Sigmoid colon (tissue), 7 donors: ENCODE data around the gene HCRT. TPM values are rescaled to one million over a fixed set of nuclear protein-coding genes. Genes with fewer than 3 reads are reported as not detected.

ENCODE experiments used
- DNase-seq: peaks from one replicate; pipeline ENCODE4 v3.0.0-alpha.2; 2019
- H3K27ac ChIP-seq, 4 donors: fragments of 200-600 bp; sonication (generic); one replicate each; pipeline ENCODE4 v1.5.1; 2016 to 2019; ENCODE audit warnings: mild to moderate bottlenecking in 1 of 4
- H3K27me3 ChIP-seq, 3 donors: fragments of 200-600 bp; sonication (generic); one replicate each; pipeline ENCODE4 v1.5.1; 2019; ENCODE audit warnings: mild to moderate bottlenecking in 1 of 3
- H3K36me3 ChIP-seq, 4 donors: fragments of 200-600 bp; sonication (generic); one replicate each; pipeline ENCODE4 v1.5.1; 2016 to 2019
- H3K4me1 ChIP-seq, 4 donors: fragments of 200-600 bp; sonication (generic); one replicate each; pipeline ENCODE4 v1.5.1; 2017 to 2019
- H3K4me3 ChIP-seq, 4 donors: fragments of 200-600 bp; sonication (generic); one replicate each; pipeline ENCODE4 v1.5.1; 2017 to 2019; ENCODE audit warnings: mild to moderate bottlenecking in 2 of 4, moderate library complexity in 1 of 4
- H3K9me3 ChIP-seq, 4 donors: fragments of 200-600 bp in 3 of 4; sonication (generic) in 3 of 4; one replicate each; pipeline versions ENCODE4 v1.5.1 to v1.6.1; 2013 to 2019
- CTCF ChIP-seq, 4 experiments: fragments of 450-650 bp in 3 of 4; fragments of 200-600 bp in 1 of 4; IDR thresholded peaks; one replicate each; pipeline ENCODE4 v1.5.1; 2016 to 2019; ENCODE audit warnings: antibody characterized with exemption in 4 of 4, mild to moderate bottlenecking in 3 of 4, moderate library complexity in 2 of 4
- EP300 ChIP-seq, 4 donors: sonication (generic); formaldehyde crosslinking; IDR thresholded peaks; one replicate each; pipeline ENCODE4 v1.6.1; 2017; ENCODE audit warnings: antibody characterized with exemption in 4 of 4
- POLR2A ChIP-seq, 2 donors: fragments of 450-650 bp; IDR thresholded peaks; one replicate each; pipeline ENCODE4 v1.6.1; 2016; ENCODE audit warnings: antibody characterized with exemption in 2 of 2, mild to moderate bottlenecking in 2 of 2, moderate library complexity in 2 of 2
- POLR2AphosphoS5 ChIP-seq, 4 donors: sonication (generic); formaldehyde crosslinking; IDR thresholded peaks; one replicate each; pipeline ENCODE4 v1.6.1; 2017; ENCODE audit warnings: antibody characterized with exemption in 4 of 4
- WGBS, 2 donors: extraction: QIAGEN DNeasy Blood & Tissue Kit; methylation state at CpG; one replicate each; pipeline ENCODE4 v1.1.7; 2013; 5-methylcytosine and 5-hydroxymethylcytosine counted together
- intact Hi-C: fragments of 100-400 bp; cut with DNase I; formaldehyde crosslinking; loops from one replicate; pipeline ENCODE4 v1.15.1; 2023
- polyA plus RNA-seq, 3 donors: library from polyadenylated mRNA; stranded (reverse); fragments of 200-250 nt; gene quantifications; one replicate each; pipeline ENCODE4 v1.2.3, GENCODE V29; 2013
- total RNA-seq, 4 donors: library from RNA; depleted of rRNA; stranded (reverse); fragments of >200 nt; gene quantifications; one replicate each; pipeline ENCODE4 v1.1.0, GENCODE V29; 2016
- donor health status: healthy with polysubstance abuse.
- donor health status: Bipolar disorder and iron deficiency.
- donor health status: healthy.

Gene HCRT
- total and polyA plus RNA-seq, 7 donors, result not detected

GRCh38 chr17:42202696-42203095 is 17.4 kb upstream of the HCRT start:
- no peak overlapping the region for H3K27ac ChIP-seq
- WGBS, 2 donors, result 97 to 98% methylated on average over 5 of the region's 5 CpGs
- H3K9me3 ChIP-seq, result no peaks in the 10 kb centered on the region
- TF ChIP-seq EP300 (IDR thresholded peaks at IDR 0.05) (no peak), CTCF (IDR thresholded peaks at IDR 0.05) (no peak), POLR2A (IDR thresholded peaks at IDR 0.05) (no peak), POLR2AphosphoS5 (IDR thresholded peaks at IDR 0.05) (no peak)
- intact Hi-C loops, result no loop called here
- H3K27me3 ChIP-seq, result no peaks in the 10 kb centered on the region
- no peak for DNase-seq
- peaks cover 4 to 93% (median 50%) of the 10 kb centered on the region in 4 donors for H3K36me3 ChIP-seq
- no peak overlapping the region for H3K4me3 ChIP-seq
- no peaks in the 10 kb centered on the region for H3K4me1 ChIP-seq

GRCh38 chr17:42202159-42202558 is 16.9 kb upstream of the HCRT start:
- Histone ChIP-seq H3K36me3 (peaks cover 4 to 88% (median 46%) of the 10 kb centered on the region in 4 donors), H3K9me3 (no peaks in the 10 kb centered on the region), H3K27me3 (no peaks in the 10 kb centered on the region), H3K4me1 (no peaks in the 10 kb centered on the region), H3K4me3 (no peak overlapping the region), H3K27ac (no peak overlapping the region)
- DNase-seq, result no peak
- TF ChIP-seq POLR2AphosphoS5 (IDR thresholded peaks at IDR 0.05) (no peak), EP300 (IDR thresholded peaks at IDR 0.05) (no peak), CTCF (IDR thresholded peaks at IDR 0.05) (no peak), POLR2A (IDR thresholded peaks at IDR 0.05) (no peak)
- intact Hi-C loops, result no loop called here
- WGBS, 2 donors, result 97% methylated on average over 6 of the region's 6 CpGs

- 75 to 90% methylated on average over 10 of the region's 10 CpGs for WGBS, 2 donors
- peaks cover 4 to 80% (median 40%) of the 10 kb centered on the region in 4 donors for H3K36me3 ChIP-seq
Measured at GRCh38 chr17:42201458-42201772, 16.2 kb upstream of the HCRT start.

GRCh38 chr17:42200706-42201457 is 15.6 kb upstream of the HCRT start:
- H3K4me3 ChIP-seq, result no peak overlapping the region
- H3K27ac ChIP-seq, result no peak overlapping the region
- DNase-seq, result no peak
- no peaks in the 10 kb centered on the region for H3K9me3 ChIP-seq
- intact Hi-C loops, result no loop called here
- 23 to 67% methylated on average over 14 of the region's 14 CpGs for WGBS, 2 donors
- no peaks in the 10 kb centered on the region for H3K27me3 ChIP-seq
- no peaks in the 10 kb centered on the region for H3K4me1 ChIP-seq
- peaks cover 4 to 75% (median 35%) of the 10 kb centered on the region in 4 donors for H3K36me3 ChIP-seq
- no peak for TF ChIP-seq EP300 (IDR thresholded peaks at IDR 0.05)
- no peak for TF ChIP-seq CTCF (IDR thresholded peaks at IDR 0.05)
- TF ChIP-seq POLR2A (IDR thresholded peaks at IDR 0.05), result no peak
- no peak for TF ChIP-seq POLR2AphosphoS5 (IDR thresholded peaks at IDR 0.05)

More at GRCh38 chr17:42201458-42201772, 16.2 kb upstream of the HCRT start:
- H3K4me1 ChIP-seq, result no peaks in the 10 kb centered on the region
- H3K9me3 ChIP-seq, result no peaks in the 10 kb centered on the region
- TF ChIP-seq EP300 (IDR thresholded peaks at IDR 0.05) (no peak), POLR2AphosphoS5 (IDR thresholded peaks at IDR 0.05) (no peak), CTCF (IDR thresholded peaks at IDR 0.05) (no peak), POLR2A (IDR thresholded peaks at IDR 0.05) (no peak)
- no peaks in the 10 kb centered on the region for H3K27me3 ChIP-seq
- H3K27ac ChIP-seq, result no peak overlapping the region
- intact Hi-C loops, result no loop called here
- H3K4me3 ChIP-seq, result no peak overlapping the region
- no peak for DNase-seq
